ENCODE data around the gene LIPJ.

DNA sequence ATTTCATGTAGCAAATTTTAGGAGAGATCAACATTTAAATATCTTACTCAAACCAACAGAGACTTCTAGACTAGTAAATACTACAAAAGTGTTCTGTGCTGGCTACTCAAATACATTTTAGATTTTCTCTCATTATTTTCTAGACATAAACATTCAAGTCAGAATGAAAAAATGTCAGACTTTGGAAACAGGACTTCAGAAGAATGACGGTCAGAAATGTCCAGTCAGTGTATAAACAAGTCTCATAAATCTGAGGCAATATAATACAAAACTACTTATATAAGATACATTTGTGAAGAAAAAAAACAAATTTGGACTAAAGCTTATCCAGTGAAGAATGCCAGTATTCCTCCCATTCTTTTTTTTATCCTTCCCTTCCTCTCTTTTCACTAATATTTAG, 29.3 kb upstream of the LIPJ start:
- TF ChIP-seq, protein P1, sequence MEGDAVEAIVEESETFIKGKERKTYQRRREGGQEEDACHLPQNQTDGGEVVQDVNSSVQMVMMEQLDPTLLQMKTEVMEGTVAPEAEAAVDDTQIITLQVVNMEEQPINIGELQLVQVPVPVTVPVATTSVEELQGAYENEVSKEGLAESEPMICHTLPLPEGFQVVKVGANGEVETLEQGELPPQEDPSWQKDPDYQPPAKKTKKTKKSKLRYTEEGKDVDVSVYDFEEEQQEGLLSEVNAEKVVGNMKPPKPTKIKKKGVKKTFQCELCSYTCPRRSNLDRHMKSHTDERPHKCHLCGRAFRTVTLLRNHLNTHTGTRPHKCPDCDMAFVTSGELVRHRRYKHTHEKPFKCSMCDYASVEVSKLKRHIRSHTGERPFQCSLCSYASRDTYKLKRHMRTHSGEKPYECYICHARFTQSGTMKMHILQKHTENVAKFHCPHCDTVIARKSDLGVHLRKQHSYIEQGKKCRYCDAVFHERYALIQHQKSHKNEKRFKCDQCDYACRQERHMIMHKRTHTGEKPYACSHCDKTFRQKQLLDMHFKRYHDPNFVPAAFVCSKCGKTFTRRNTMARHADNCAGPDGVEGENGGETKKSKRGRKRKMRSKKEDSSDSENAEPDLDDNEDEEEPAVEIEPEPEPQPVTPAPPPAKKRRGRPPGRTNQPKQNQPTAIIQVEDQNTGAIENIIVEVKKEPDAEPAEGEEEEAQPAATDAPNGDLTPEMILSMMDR (IDR thresholded peaks at IDR 0.05), result no peak
- no peak for TF ChIP-seq POLR2A (IDR thresholded peaks at IDR 0.05)
